SK-N-SH treated with all-trans-retinoic acid at 6 μM for 48 hours (cell line): ENCODE results near the gene CTNNA3.

Experiments
- ATAC-seq: fragments of 200-7000 bp; cut with Tn5 transposase; 3 replicates; pipeline ENCODE4 v1.9.1; 2020; ENCODE audit warnings: mild to moderate bottlenecking, moderate library complexity
- ARNTL ChIP-seq: fragments of 450-650 bp; formaldehyde crosslinking; IDR thresholded peaks from 2 replicates; pipeline ENCODE4 v1.5.0; 2020; ENCODE audit warnings: low read depth, mild to moderate bottlenecking, moderate library complexity, borderline replicate concordance
- CSDC2 ChIP-seq: fragments of 250-450 bp; sonication (Bioruptor Pico); IDR thresholded peaks from 2 replicates; pipeline ENCODE4 v1.5.0; 2020; ENCODE audit warnings: mild to moderate bottlenecking, moderate library complexity
- CSRNP3 ChIP-seq: fragments of 250-450 bp; sonication (Bioruptor Pico); IDR thresholded peaks from 2 replicates; pipeline ENCODE4 v1.5.1; 2021; ENCODE audit warnings: mild to moderate bottlenecking, moderate library complexity
- ESRRG ChIP-seq: fragments of 250-450 bp; sonication (Bioruptor Pico); IDR thresholded peaks from 2 replicates; pipeline ENCODE4 v1.6.1; 2021; ENCODE audit warnings: mild to moderate bottlenecking
- GLIS3 ChIP-seq: fragments of 250-450 bp; sonication (Bioruptor Pico); IDR thresholded peaks from 2 replicates; pipeline ENCODE4 v1.5.0; 2020; ENCODE audit warnings: mild to moderate bottlenecking, moderate library complexity
- ISL1 ChIP-seq: fragments of 250-450 bp; sonication (Bioruptor Pico); IDR thresholded peaks from 2 replicates; pipeline ENCODE4 v2.1.2; 2022; ENCODE audit warnings: mild to moderate bottlenecking, moderate library complexity
- OSR1 ChIP-seq: fragments of 250-450 bp; sonication (Bioruptor Pico); IDR thresholded peaks from 2 replicates; pipeline ENCODE4 v1.8.0; 2022; ENCODE audit warnings: moderate library complexity, mild to moderate bottlenecking, inconsistent platforms
- PPARA ChIP-seq: fragments of 250-450 bp; sonication (Bioruptor Pico); IDR thresholded peaks from 2 replicates; pipeline ENCODE4 v1.5.0; 2020; ENCODE audit warnings: mild to moderate bottlenecking, borderline replicate concordance
- SNAI2 ChIP-seq: fragments of 250-450 bp; sonication (Bioruptor Pico); IDR thresholded peaks from 2 replicates; pipeline ENCODE4 v1.5.0; 2020; ENCODE audit warnings: mild to moderate bottlenecking, moderate library complexity
- TOX ChIP-seq: fragments of 250-450 bp; sonication (Bioruptor Pico); IDR thresholded peaks from 2 replicates; pipeline ENCODE4 v1.8.0; 2021; ENCODE audit warnings: mild to moderate bottlenecking, moderate library complexity, borderline replicate concordance
- TSHZ2 ChIP-seq: fragments of 250-450 bp; sonication (Bioruptor Pico); IDR thresholded peaks from 2 replicates; pipeline ENCODE4 v1.5.0; 2020; ENCODE audit warnings: mild to moderate bottlenecking, moderate library complexity
- ZFP3 ChIP-seq: fragments of 250-450 bp; sonication (Bioruptor Pico); IDR thresholded peaks from 2 replicates; pipeline ENCODE4 v1.5.0; 2020; ENCODE audit warnings: mild to moderate bottlenecking, moderate library complexity
- ZFP30 ChIP-seq: fragments of 450-650 bp; formaldehyde crosslinking; IDR thresholded peaks from 2 replicates; pipeline ENCODE4 v1.5.0; 2022; ENCODE audit warnings: mild to moderate bottlenecking, moderate library complexity
- ZNF565 ChIP-seq: fragments of 450-650 bp; formaldehyde crosslinking; conservative IDR thresholded peaks from 2 replicates; pipeline ENCODE4 v1.5.0; 2020; ENCODE audit warnings: low read depth, mild to moderate bottlenecking, moderate library complexity
- ZNF70 ChIP-seq: fragments of 450-650 bp; formaldehyde crosslinking; IDR thresholded peaks from 2 replicates; pipeline ENCODE4 v1.5.0; 2020; ENCODE audit warnings: mild to moderate bottlenecking, moderate library complexity
- ZNF8 ChIP-seq: fragments of 450-650 bp; formaldehyde crosslinking; IDR thresholded peaks from 2 replicates; pipeline ENCODE4 v1.5.0; 2020; ENCODE audit warnings: mild to moderate bottlenecking, moderate library complexity
- TF ChIP-seq, protein P1 (sequence below): fragments of 250-450 bp; sonication (Bioruptor Pico); IDR thresholded peaks from 2 replicates; pipeline ENCODE4 v1.5.1; 2020; ENCODE audit warnings: low read depth, mild to moderate bottlenecking, moderate library complexity
- TF ChIP-seq, protein P2 (sequence below): fragments of 250-450 bp; sonication (Bioruptor Pico); IDR thresholded peaks from 2 replicates; pipeline ENCODE4 v1.8.0; 2021; ENCODE audit warnings: low read depth, mild to moderate bottlenecking, moderate library complexity, borderline replicate concordance

The CTNNA3 gene

DNA sequence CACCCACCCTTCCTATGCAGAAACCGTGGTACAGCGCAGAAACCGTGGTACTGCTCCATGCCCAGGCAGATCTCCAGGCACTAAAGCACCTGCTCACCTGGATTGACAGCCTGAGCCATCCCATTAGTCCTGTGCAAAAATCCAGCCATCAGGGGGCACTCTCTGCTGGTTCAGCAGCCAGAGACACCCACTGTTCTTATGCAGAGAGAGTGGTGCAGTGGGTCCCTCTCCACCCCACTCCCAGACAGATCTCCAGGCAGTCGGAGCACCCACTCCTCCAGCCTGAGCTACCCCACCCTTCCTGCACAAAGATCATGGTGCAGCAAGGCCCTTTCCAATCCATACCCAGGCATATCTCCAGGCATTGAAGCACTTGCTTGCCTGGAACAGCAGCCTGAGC is 219.8 kb downstream of the CTNNA3 start:
- TF ChIP-seq TSHZ2: no peak
- no peak for TF ChIP-seq SNAI2 (CRISPR knock-in tag)
- no peak for TF ChIP-seq ZNF8 (CRISPR knock-in tag)
- TF ChIP-seq CSDC2 (CRISPR knock-in tag): no peak
- TF ChIP-seq ZFP3 (CRISPR knock-in tag): no peak
- no peak for TF ChIP-seq ZNF70 (CRISPR knock-in tag)
- no peak for TF ChIP-seq CSRNP3 (CRISPR knock-in tag)
- no peak for TF ChIP-seq ARNTL (CRISPR knock-in tag)
- no peak for ATAC-seq

DNA sequence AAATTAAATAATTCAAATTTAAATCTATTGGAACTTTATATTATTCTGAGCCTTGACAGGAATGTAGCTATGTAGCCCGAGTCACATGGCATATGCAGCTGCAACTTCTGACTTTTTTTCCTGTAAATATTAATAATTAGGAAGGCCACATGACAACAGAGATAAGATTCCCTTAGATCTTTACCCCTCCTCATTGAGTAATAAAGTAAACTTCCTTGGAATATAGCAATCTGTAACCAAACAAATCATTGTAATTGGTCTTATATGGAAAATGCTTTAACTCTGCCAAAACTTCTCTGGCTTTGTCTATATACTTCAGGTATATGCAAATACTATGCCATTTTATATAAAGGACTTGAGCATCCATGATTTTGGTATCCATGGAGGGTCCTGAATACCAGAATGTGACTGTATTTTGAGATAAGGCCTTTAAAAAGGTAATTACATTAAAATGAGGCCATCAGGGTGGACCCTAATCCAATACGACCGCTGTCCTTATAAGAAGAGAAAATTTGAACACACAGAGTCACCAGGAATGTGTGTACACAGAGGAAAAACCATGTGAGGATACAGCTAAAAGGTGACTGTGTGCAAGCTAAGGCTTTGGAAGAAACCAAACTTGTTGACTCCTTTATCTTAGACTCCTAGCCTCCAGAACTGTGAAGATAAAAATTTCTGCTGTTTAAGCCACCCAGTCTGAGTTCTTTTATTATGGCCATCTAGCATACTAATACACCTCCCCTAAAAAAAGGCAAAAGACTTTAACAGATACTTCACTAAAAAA is 222.0 kb downstream of the CTNNA3 start:
- ATAC-seq: no peak
- no peak for TF ChIP-seq GLIS3 (CRISPR knock-in tag)
- TF ChIP-seq ZNF565: no peak
- TF ChIP-seq TSHZ2: no peak
- TF ChIP-seq PPARA (CRISPR knock-in tag): no peak
- TF ChIP-seq, all 23 proteins: peak for 0

DNA sequence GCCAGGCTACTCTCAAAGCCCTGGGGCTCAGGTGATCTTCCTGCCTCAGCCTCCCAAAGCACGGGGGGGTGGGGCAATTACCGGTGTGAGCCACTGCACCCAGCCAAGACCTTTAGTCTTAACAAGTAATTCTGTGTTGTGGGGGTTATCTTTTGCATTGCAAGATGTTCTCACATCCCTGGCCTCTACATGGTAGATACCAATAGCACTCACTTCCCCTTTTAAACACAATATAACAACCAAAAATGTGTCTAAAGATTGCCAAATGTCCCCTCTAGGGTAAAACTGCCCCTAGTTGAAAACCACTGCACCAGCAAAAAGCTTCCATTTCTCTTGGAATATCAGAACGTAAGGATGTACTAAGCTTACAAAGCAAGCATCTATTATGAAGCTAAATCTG is 225.0 kb downstream of the CTNNA3 start:
- TF ChIP-seq PPARA (CRISPR knock-in tag) (no peak), CSDC2 (CRISPR knock-in tag) (no peak), ZFP30 (CRISPR knock-in tag) (no peak), CSRNP3 (CRISPR knock-in tag) (no peak), ZNF565 (no peak), GLIS3 (CRISPR knock-in tag) (no peak), TOX (no peak), SNAI2 (CRISPR knock-in tag) (no peak), ZNF8 (CRISPR knock-in tag) (no peak), ZFP3 (CRISPR knock-in tag) (no peak), ZNF70 (CRISPR knock-in tag) (no peak), ARNTL (CRISPR knock-in tag) (no peak), OSR1 (CRISPR knock-in tag) (no peak), ESRRG (CRISPR knock-in tag) (no peak), ISL1 (CRISPR knock-in tag) (no peak)
- TF ChIP-seq, protein P1, sequence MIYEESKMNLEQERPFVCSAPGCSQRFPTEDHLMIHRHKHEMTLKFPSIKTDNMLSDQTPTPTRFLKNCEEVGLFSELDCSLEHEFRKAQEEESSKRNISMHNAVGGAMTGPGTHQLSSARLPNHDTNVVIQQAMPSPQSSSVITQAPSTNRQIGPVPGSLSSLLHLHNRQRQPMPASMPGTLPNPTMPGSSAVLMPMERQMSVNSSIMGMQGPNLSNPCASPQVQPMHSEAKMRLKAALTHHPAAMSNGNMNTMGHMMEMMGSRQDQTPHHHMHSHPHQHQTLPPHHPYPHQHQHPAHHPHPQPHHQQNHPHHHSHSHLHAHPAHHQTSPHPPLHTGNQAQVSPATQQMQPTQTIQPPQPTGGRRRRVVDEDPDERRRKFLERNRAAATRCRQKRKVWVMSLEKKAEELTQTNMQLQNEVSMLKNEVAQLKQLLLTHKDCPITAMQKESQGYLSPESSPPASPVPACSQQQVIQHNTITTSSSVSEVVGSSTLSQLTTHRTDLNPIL (CRISPR knock-in tag): no peak
- TF ChIP-seq, protein P2, sequence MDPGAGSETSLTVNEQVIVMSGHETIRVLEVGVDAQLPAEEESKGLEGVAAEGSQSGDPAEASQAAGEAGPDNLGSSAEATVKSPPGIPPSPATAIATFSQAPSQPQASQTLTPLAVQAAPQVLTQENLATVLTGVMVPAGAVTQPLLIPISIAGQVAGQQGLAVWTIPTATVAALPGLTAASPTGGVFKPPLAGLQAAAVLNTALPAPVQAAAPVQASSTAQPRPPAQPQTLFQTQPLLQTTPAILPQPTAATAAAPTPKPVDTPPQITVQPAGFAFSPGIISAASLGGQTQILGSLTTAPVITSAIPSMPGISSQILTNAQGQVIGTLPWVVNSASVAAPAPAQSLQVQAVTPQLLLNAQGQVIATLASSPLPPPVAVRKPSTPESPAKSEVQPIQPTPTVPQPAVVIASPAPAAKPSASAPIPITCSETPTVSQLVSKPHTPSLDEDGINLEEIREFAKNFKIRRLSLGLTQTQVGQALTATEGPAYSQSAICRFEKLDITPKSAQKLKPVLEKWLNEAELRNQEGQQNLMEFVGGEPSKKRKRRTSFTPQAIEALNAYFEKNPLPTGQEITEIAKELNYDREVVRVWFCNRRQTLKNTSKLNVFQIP (CRISPR knock-in tag): no peak
- ATAC-seq: no peak; the same call in 1 of the 3 replicates
